PFSK-1 (cell line): ENCODE results near the gene MRPL49.

Experiments
- FOXP2 ChIP-seq: optimal IDR thresholded peaks from 2 replicates; pipeline ENCODE3; 2011; ENCODE audit warnings: borderline replicate concordance, control low read depth, inconsistent platforms; ENCODE audit not compliant: insufficient read depth; ENCODE audit errors: extremely low read length, extremely low read depth
- POLR2AphosphoS5 ChIP-seq: IDR thresholded peaks from 2 replicates; pipeline ENCODE4 v1.6.1; 2012; ENCODE audit warnings: low read depth, mild to moderate bottlenecking, control low read depth, low read length, moderate library complexity
- SIN3A ChIP-seq: IDR thresholded peaks from 2 replicates; pipeline ENCODE4 v1.6.1; 2012; ENCODE audit warnings: mild to moderate bottlenecking, low read length, moderate library complexity, borderline replicate concordance; ENCODE audit not compliant: insufficient read depth
- TAF1 ChIP-seq: IDR thresholded peaks from 2 replicates; pipeline ENCODE4 v1.6.1; 2012; ENCODE audit warnings: low read length, control low read depth, borderline replicate concordance; ENCODE audit not compliant: insufficient read depth
- TF ChIP-seq, protein P1 (sequence below), 2 experiments: IDR thresholded peaks; 2 replicates each; pipeline versions ENCODE4 v1.6.1 to v1.8.0; 2011 to 2012; ENCODE audit warnings: low read depth in 2 of 2, low read length in 2 of 2, control low read depth in 1 of 2, inconsistent platforms in 1 of 2, mild to moderate bottlenecking in 1 of 2, moderate library complexity in 1 of 2; ENCODE audit not compliant: insufficient read depth in 1 of 2

Gene MRPL49

GRCh38 chr11:65147352-65148075, 25.4 kb downstream of the MRPL49 start:
- TF ChIP-seq SIN3A (no peak), FOXP2 (no peak), POLR2AphosphoS5 (no peak), TAF1 (no peak)
- TF ChIP-seq, protein P1, sequence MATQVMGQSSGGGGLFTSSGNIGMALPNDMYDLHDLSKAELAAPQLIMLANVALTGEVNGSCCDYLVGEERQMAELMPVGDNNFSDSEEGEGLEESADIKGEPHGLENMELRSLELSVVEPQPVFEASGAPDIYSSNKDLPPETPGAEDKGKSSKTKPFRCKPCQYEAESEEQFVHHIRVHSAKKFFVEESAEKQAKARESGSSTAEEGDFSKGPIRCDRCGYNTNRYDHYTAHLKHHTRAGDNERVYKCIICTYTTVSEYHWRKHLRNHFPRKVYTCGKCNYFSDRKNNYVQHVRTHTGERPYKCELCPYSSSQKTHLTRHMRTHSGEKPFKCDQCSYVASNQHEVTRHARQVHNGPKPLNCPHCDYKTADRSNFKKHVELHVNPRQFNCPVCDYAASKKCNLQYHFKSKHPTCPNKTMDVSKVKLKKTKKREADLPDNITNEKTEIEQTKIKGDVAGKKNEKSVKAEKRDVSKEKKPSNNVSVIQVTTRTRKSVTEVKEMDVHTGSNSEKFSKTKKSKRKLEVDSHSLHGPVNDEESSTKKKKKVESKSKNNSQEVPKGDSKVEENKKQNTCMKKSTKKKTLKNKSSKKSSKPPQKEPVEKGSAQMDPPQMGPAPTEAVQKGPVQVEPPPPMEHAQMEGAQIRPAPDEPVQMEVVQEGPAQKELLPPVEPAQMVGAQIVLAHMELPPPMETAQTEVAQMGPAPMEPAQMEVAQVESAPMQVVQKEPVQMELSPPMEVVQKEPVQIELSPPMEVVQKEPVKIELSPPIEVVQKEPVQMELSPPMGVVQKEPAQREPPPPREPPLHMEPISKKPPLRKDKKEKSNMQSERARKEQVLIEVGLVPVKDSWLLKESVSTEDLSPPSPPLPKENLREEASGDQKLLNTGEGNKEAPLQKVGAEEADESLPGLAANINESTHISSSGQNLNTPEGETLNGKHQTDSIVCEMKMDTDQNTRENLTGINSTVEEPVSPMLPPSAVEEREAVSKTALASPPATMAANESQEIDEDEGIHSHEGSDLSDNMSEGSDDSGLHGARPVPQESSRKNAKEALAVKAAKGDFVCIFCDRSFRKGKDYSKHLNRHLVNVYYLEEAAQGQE (IDR thresholded peaks at IDR 0.05; ENCODE audit: insufficient read depth in 1 of 2, low read depth in 2 of 2, low read length in 2 of 2): no peak

DNA sequence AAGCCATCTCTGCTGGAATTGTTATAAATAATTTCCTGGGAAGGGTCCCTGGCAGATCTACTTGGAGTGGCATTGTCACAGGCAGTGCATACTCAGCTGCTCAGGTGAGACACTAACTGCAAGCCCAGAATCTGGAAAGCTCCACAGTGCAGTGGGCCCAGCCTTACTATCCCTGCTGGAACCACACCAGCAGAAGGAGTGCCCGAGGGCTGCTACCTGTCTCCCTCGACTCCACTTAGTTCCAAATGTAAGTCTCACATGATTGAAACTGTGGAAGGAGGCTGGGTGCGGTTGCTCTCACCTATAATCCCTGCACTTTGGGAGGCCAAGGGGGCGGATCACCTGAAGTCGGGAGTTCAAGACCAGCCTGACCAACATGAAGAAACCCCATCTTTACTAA, 26.5 kb downstream of the MRPL49 start:
- TF ChIP-seq FOXP2 (no peak), POLR2AphosphoS5 (no peak), SIN3A (no peak), TAF1 (no peak)
- TF ChIP-seq, protein P1 (IDR thresholded peaks at IDR 0.05; ENCODE audit: insufficient read depth in 1 of 2, low read depth in 2 of 2, low read length in 2 of 2): no peak

DNA sequence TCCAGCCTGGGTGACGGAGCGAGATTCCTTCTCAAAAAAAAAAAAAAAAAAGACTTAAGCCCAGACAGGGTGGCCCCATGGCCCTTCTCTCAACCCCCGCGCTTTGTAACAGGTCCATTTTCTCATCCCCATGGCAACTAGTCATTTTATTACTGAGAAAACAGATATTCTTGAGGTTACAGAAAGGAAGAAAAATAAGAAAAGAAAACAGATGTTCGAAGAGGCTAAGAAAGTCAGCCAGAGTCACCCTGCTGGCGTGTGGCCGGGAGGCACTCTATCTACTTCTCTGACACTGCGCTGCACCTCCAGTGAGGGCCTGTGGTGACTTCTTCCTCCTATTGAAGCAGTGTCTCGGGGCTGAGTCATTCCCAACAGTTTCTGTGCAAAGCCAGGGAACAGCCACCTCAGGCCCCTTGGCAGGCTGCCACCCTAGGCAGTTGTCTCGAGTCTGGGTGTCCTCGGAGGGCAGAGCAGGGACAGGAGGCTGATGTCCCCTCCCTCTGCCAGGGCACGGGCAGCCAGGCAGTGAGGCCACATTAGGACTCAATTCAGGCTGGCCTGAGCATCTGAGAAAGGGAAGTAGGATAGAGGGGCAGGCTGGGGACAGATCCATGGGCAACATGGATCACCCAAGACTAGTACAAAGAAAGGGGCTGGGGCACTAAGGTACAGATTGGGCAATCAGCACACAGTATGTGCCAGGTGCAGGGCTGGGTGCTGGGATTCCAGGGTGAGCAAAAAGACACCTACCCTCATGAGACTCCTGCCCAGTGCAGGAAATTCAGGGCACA, 28.6 kb downstream of the MRPL49 start:
- TF ChIP-seq, protein P1 (IDR thresholded peaks at IDR 0.05; ENCODE audit: insufficient read depth in 1 of 2, low read depth in 2 of 2, low read length in 2 of 2): no peak
- TF ChIP-seq POLR2AphosphoS5: no peak
- TF ChIP-seq TAF1: no peak
- TF ChIP-seq SIN3A: no peak
- no peak for TF ChIP-seq FOXP2

- TF ChIP-seq SIN3A: no peak
- no peak for TF ChIP-seq FOXP2
- TF ChIP-seq POLR2AphosphoS5: no peak
- TF ChIP-seq, protein P1 (IDR thresholded peaks at IDR 0.05; ENCODE audit: insufficient read depth in 1 of 2, low read depth in 2 of 2, low read length in 2 of 2): no peak
- no peak for TF ChIP-seq TAF1
Measured at GRCh38 chr11:65151331-65151899, 29.3 kb downstream of the MRPL49 start.
